Activated CD8-positive, alpha-beta memory T cell treated with anti-CD3 and anti-CD28 coated beads, Interleukin-2, amount 50 U/mL, for 1 hour (primary cell): Measurements from ENCODE around the gene PRR15.

Experiments
- DNase-seq: peaks from one replicate; pipeline ENCODE4 v3.0.0-alpha.2; 2020; ENCODE audit errors: extremely low read depth

The PRR15 gene

GRCh38 chr7:29569648-29570047 is 6.0 kb downstream of the PRR15 start:
- DNase-seq, result no peak

DNA sequence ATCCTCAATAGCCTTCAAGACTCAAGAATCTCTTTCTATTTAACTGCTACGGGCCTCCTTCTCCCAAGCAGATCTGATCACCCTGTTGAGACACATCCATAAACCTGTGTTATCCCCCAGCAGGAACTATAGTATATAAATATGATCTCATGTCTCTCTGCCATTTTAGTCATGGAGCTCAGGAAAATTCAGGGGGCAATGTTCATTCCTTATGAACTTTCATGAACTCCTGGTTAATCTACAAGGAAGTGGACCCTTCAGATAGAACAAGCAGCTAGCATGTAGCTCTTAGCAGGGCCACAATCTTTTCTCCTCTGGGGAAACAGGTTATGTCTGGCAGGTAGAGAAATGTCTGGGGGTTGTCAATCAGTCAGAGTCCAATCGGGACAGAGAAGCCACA is 8.9 kb downstream of the PRR15 start:
- no peak for DNase-seq

DNA sequence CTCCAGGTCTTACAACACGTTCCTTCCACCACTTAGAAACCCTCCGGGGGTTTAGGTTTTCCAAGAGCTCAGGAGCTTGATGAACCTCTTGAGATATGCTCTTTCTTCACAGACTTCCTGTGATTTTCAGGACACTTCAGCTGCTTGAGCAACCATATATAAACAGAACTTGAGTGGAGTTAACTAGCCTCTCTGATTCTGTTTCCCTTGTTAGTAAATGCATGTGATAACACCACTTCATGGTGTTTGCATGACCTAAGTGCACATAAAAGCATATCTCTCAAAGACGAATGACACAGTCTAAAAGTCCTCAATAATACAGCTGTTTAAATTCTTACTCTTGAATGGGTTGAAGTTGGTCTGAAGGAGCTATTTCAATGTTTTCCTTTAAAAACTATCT is 9.9 kb downstream of the PRR15 start:
- no peak for DNase-seq

GRCh38 chr7:29574659-29575058 is 11.0 kb downstream of the PRR15 start:
- no peak for DNase-seq

GRCh38 chr7:29587195-29587808 is 23.7 kb downstream of the PRR15 start:
- no peak for DNase-seq

DNA sequence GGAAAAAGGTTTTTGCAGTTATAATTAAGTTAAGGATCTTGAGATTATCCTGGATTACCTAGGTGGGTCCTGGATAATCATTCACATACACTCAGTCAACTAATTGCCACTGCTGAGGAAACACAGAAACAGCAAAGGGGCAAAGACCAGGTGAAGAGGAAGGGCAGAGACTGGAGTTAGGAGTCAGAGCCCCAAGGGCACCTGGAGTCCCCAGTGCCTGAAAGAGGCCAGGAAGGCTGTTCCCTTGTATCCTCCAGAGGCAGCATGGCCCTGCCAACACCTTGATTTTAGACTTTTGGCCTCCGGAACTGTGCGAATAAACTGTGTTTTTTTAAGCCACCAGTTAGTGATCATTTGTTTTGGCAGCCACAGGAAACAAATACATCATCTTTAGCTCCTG is 24.6 kb downstream of the PRR15 start:
- no peak for DNase-seq

DNA sequence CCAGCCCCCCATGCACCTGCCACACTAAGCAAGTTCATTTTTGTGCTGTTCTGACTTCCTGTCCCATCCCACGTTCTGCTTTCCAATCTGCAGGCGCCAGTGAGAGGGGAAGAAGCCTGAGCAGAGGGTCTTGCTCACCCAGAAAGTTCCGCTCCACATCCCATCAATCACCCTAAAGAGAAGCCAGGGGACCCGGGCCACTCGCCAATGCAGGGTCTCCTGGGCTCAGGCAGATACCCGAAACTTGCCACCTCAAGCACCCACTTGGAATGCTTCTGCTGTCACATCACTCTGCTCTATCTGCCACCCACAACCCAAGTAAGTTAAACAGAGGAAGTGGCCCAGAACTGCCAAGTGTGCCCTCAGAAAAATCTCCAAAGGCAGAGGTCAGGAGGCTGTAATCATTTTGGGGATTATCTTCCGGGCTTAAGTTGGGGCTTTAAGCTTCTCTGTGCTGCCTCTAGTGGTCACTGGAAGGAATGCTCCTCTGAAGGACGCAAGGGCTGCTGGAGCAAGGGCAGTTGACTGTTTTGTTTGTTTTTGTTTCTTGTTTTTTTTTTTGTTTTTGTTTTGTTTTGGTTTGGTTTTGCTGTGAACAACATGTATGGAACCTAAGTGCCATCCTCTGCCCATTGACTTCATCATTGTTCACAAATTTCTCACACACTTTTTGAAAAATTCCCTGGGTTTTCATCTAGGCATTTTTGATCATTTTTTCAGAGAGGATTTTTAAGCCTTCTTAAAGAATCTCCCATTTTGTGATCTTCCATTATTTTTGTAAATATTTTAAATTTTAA is 25.5 kb downstream of the PRR15 start:
- no peak for DNase-seq

- no peak for DNase-seq
These were observed 29.2 kb downstream of the PRR15 start for GRCh38 chr7:29592866-29593265.

DNA sequence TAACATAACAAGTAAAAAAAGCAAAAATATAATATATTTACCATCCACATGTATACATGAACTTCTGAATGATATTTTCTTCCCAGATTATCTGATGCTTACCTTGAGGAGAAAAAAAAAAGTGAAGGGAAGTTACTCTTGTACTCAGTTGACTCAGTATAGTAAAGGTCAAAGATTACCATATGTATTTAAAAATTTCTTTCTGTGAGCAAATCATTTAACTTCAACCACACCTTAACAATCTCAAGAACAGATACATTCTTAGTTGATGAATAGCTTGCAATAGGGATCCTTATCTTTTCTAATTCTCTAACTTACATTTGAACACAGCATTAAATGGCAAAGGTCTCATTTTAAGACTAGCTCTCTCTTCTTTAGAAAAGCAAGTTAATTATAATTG is 29.8 kb downstream of the PRR15 start:
- DNase-seq, result no peak

DNA sequence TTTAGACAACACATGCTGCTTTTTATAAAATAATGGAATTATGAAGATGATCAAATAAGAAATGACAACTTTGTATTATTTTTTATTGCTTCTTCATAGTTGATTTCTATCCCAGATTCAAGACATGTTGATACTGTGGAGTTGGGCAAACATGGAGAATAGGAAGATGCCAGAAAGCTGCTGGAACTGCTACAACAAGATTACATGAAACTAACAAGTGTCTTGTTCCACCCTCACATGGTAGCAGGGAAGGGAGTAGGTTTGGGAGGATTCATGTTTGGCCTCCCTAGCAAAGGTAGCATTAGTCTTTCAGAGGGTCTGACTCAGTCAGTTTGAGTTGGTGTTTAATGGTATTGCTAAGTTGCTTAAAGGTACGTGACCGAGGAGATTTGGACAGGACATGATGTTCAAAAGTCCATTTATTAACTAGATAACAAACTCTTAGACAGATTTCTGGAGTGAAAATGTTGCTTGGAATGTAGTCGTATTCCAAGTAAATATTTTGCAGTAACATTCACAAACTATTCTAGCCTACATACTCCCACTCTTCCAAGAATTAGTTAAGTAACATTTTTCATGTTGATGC is 33.1 kb downstream of the PRR15 start:
- DNase-seq, result no peak

GRCh38 chr7:29597266-29597665 is 33.6 kb downstream of the PRR15 start:
- no peak for DNase-seq

- no peak for DNase-seq
These were observed 34.5 kb downstream of the PRR15 start for GRCh38 chr7:29598137-29598536.

DNA sequence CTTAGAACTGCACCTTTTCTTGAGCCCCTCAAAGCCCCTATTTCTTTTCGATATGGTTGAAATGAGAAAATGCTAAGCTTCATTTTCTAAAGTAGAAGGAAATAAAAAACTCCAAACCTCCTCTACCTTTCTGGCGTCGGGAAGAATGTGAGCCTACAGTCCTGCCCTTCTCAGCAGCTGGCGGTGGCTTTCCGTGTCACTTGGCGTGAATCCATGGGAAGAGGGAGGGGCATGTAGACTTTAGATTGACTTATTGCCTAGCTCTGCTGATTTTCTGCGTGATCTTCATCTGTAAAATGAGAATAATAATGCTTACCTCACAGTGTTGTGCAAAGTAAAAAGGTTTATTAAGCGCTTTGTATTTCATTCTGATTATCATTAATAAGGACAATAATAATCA is 35.0 kb downstream of the PRR15 start:
- DNase-seq, result no peak

- DNase-seq, result no peak
These were observed 35.4 kb downstream of the PRR15 start for GRCh38 chr7:29599026-29599425.

- DNase-seq, result no peak
These were observed 37.0 kb downstream of the PRR15 start for GRCh38 chr7:29600661-29601060.

GRCh38 chr7:29604052-29604451 is 40.4 kb downstream of the PRR15 start:
- DNase-seq, result no peak

- no peak for DNase-seq
These were observed 41.1 kb downstream of the PRR15 start for GRCh38 chr7:29604702-29605101.

GRCh38 chr7:29605671-29606070 is 42.0 kb downstream of the PRR15 start:
- no peak for DNase-seq

DNA sequence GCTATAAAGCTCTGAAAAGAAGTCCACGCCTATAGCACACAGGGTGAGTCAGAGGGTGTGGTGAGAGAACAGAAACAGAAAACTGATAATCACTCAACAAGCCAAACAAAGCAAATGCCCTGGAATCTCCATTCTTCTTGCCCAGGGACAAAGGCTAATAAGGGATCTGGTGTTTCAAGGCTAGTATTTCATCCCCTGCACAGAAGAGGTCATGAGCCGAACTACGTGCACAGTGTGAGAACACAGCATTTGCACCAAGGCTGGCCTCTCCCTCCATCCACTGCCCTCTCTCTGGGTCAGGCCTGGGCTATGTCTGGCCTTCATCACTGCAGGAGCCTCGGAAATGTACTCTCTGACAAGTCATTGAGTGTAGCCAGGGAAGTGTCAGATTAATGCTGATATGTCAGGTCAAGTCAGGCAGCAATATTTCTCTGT is 42.7 kb downstream of the PRR15 start:
- DNase-seq, result no peak

GRCh38 chr7:29606830-29607229 is 43.2 kb downstream of the PRR15 start:
- no peak for DNase-seq

DNA sequence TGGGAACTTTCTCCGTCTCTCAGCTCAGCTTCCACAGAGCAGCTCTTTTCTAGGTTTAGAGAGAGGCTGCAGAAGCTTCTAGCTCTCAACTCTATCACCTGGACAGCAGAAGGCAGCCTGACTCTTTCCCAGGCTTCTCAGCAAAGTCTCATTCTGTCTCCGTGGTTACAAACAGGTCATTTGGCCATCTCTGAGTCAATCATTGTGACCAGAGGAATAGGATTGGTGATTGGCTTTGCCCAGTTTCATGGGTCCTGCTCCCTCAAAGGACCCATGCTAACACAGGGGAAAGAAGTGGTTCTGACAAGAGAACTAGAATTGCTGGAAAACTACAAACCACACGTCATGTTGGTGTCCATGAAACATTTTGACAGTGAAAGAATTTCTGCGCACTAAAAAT is 43.6 kb downstream of the PRR15 start:
- DNase-seq, result no peak

DNA sequence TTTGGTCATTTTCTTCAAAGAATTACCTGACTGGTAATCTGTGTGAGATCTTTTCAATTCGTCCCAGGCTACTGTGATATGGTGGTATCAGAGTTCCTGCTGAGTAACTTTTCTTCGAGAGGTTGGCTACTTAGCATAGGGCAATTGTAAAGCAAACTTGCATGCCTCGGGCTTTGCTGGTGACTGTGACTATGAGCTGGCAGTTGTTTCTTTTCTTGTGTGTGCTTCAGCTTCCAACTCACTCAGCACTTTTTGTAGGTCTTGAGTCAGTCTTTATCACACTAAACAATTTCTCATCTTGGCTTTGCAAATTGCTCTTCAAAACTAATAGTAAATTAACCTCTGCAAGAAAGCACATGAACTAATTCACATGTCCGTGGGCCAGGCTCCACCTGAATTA is 44.3 kb downstream of the PRR15 start:
- no peak for DNase-seq
